GM21717 (cell line): Measurements from ENCODE around the gene POLD3.

Experiments
- ATAC-seq: cut with Tn5 transposase; IDR thresholded peaks from one replicate; pipeline ENCODE4 v1.9.1; 2021; ENCODE audit warnings: mild to moderate bottlenecking, moderate library complexity; ENCODE audit not compliant: unreplicated experiment

The POLD3 gene

GRCh38 chr11:74686792-74687191, 94.4 kb downstream of the POLD3 start:
- ATAC-seq: no peak

GRCh38 chr11:74687237-74688023, 95.0 kb downstream of the POLD3 start:
- no peak for ATAC-seq

GRCh38 chr11:74689666-74690065, 97.3 kb downstream of the POLD3 start:
- no peak for ATAC-seq

GRCh38 chr11:74691755-74692154, 99.4 kb downstream of the POLD3 start:
- no peak for ATAC-seq
